ENCODE measurements around the gene SEL1L2. TPM values are rescaled to one million over a fixed set of nuclear protein-coding genes. Genes with fewer than 3 reads are reported as not detected.

SEL1L2 gene
- total and polyA plus RNA-seq, 2 donors = 0.38 to 1.9 TPM

DNA sequence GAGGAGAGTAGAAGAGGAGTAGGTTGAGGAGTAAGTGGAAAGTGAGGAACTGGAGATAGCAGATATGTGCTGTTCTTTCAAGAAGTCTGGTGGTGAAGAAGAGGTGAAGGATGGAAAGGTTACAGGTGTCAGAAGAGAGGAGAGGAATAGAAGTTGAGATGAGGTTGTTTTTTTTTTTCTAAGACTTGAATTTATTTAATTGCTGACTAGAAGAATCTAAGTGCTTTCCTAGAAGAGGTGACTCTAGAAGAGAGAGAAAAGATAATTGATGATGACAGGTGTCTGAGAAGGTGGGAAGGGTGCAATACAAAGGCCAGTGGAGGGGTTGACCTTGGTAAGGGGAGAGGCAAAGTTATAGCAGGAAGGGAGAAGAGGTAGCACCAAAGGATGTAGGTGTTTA, 180.0 kb downstream of the SEL1L2 start:
- Histone ChIP-seq H3K4me3 (ENCODE audit: low read depth, low read length) (no peak overlapping the region), H3K4me1 (ENCODE audit: insufficient read depth) (no peaks in the 10 kb centered on the region), H3K36me3 (ENCODE audit: insufficient read depth) (peaks cover 5% of the 10 kb centered on the region), H3K27ac (ENCODE audit: low read depth) (no peak overlapping the region)
- DNase-seq (ENCODE audit: extremely low spot score) = no peak

- no peak for DNase-seq (ENCODE audit: extremely low spot score)
- 95% methylated on average over 3 of the region's 3 CpGs for WGBS
- Histone ChIP-seq H3K27ac (ENCODE audit: low read depth) (no peak overlapping the region), H3K36me3 (ENCODE audit: insufficient read depth) (peaks cover 5% of the 10 kb centered on the region), H3K4me1 (ENCODE audit: insufficient read depth) (no peaks in the 10 kb centered on the region), H3K4me3 (ENCODE audit: low read depth, low read length) (no peak overlapping the region)
Observed at GRCh38 chr20:13809855-13810254, 180.6 kb downstream of the SEL1L2 start.

DNA sequence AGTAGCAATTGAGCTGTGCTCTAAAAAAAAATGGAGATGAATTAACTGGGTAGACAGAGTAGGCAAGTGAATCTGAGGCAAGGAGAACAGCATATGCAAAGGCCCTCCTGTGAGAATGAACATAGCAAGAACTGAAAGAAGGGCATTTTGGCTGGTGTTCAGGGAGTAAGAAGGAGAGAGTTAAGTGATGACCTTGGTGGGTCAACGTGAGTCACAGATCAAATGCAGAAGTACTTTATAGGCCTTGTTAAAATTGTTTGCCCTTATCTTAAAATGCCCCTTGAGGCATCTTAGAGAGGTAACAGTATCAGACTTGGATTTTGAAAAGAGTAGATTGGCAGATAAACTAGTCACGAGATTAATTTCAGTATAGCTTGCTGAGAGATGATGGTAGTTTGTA, 181.0 kb downstream of the SEL1L2 start:
- 79% methylated on average over 2 of the region's 2 CpGs for WGBS
- H3K36me3 ChIP-seq (ENCODE audit: insufficient read depth) = peaks cover 5% of the 10 kb centered on the region
- DNase-seq (ENCODE audit: extremely low spot score) = no peak
- H3K4me3 ChIP-seq (ENCODE audit: low read depth, low read length) = no peak overlapping the region
- H3K4me1 ChIP-seq (ENCODE audit: insufficient read depth) = no peaks in the 10 kb centered on the region
- H3K27ac ChIP-seq (ENCODE audit: low read depth) = no peak overlapping the region

GRCh38 chr20:13800728-13801134, 189.7 kb downstream of the SEL1L2 start:
- DNase-seq (ENCODE audit: extremely low spot score) = peak; percentile 93
- Histone ChIP-seq H3K36me3 (ENCODE audit: insufficient read depth) (peaks cover 2% of the 10 kb centered on the region), H3K27ac (ENCODE audit: low read depth) (no peak overlapping the region), H3K4me3 (ENCODE audit: low read depth, low read length) (no peak overlapping the region), H3K4me1 (ENCODE audit: insufficient read depth) (no peaks in the 10 kb centered on the region)
- WGBS = 12% methylated on average over 7 of the region's 7 CpGs

GRCh38 chr20:13799974-13800373, 190.4 kb downstream of the SEL1L2 start:
- Histone ChIP-seq H3K27ac (ENCODE audit: low read depth) (no peak overlapping the region), H3K4me1 (ENCODE audit: insufficient read depth) (no peaks in the 10 kb centered on the region), H3K4me3 (ENCODE audit: low read depth, low read length) (no peak overlapping the region), H3K36me3 (ENCODE audit: insufficient read depth) (peaks cover 2% of the 10 kb centered on the region)
- WGBS = 83% methylated on average over 2 of the region's 2 CpGs
- no peak for DNase-seq (ENCODE audit: extremely low spot score)

Small RNA genes within 50 kb of the gene (small RNA-seq; reads per million reads assigned to genes)
- gene RNU6-278P = not detected
- gene RPS3P1 = not detected

Other genes with a start within 250 kb of the SEL1L2 start
- gene ESF1, start 205.7 kb downstream of the SEL1L2 start, total RNA-seq = 19.2 TPM
- 9.2 TPM for gene ESF1, start 205.7 kb downstream of the SEL1L2 start, polyA plus RNA-seq
- gene NDUFAF5, start 205.6 kb downstream of the SEL1L2 start, total RNA-seq = 18.8 TPM
- gene NDUFAF5, start 205.6 kb downstream of the SEL1L2 start, polyA plus RNA-seq = 19.3 TPM
- 28.2 TPM for gene MACROD2, start 4.9 kb upstream of the SEL1L2 start, total RNA-seq
- gene MACROD2, start 4.9 kb upstream of the SEL1L2 start, polyA plus RNA-seq = 3.0 TPM